WTC11 (cell line): ENCODE data around the gene ADAMTS8. TPM values are rescaled to one million over a fixed set of nuclear protein-coding genes. Genes with fewer than 3 reads are reported as not detected.

Experiments
- ATAC-seq: fragments of 200-7000 bp; cut with Tn5 transposase; 2 replicates; pipeline ENCODE4 v1.10.0; 2021; ENCODE audit warnings: mild to moderate bottlenecking, moderate library complexity
- CTCF ChIA-PET: fragments of 300-600 bp; sonication (Branson Sonifier 250); formaldehyde crosslinking; loops from one replicate; lab custom pipeline; 2021; ENCODE audit warnings: antibody characterized with exemption; lab: Charles Lee
- POLR2A ChIA-PET: fragments of 350-600 bp; sonication (Branson Sonifier 250); formaldehyde crosslinking; loops from one replicate; lab custom pipeline; 2021; ENCODE audit warnings: antibody characterized with exemption; lab: Charles Lee
- DNase-seq: peaks from one replicate; pipeline ENCODE4 v3.0.0; 2021; ENCODE audit warnings: low spot score
- H3K27ac Mint-ChIP-seq: 2 replicates; pipeline ENCODE4 v1.8.0; 2021; ENCODE audit warnings: mixed read lengths
- H3K27me3 Mint-ChIP-seq: 2 replicates; pipeline ENCODE4 v1.8.0; 2021; ENCODE audit warnings: low read depth, mild to moderate bottlenecking, moderate library complexity, mixed read lengths
- H3K36me3 Mint-ChIP-seq: 2 replicates; pipeline ENCODE4 v1.8.0; 2021; ENCODE audit warnings: mixed read lengths
- H3K4me1 Mint-ChIP-seq: 2 replicates; pipeline ENCODE4 v1.8.0; 2022; ENCODE audit warnings: mixed read lengths
- H3K4me3 Mint-ChIP-seq: 2 replicates; pipeline ENCODE4 v1.8.0; 2021; ENCODE audit warnings: mild to moderate bottlenecking, moderate library complexity, mixed read lengths
- H3K9me3 Mint-ChIP-seq: 2 replicates; pipeline ENCODE4 v1.8.0; 2021; ENCODE audit warnings: mixed read lengths
- ATF2 ChIP-seq: sonication (generic); formaldehyde crosslinking; IDR thresholded peaks from 2 replicates; pipeline ENCODE4 v1.8.1; 2022; ENCODE audit warnings: low read depth, missing genetic modification reagents, borderline replicate concordance
- ERG ChIP-seq: fragments of 250-450 bp; sonication (Bioruptor Pico); IDR thresholded peaks from 2 replicates; pipeline ENCODE4 v1.8.0; 2021; ENCODE audit warnings: mild to moderate bottlenecking
- FOXP1 ChIP-seq: sonication (generic); formaldehyde crosslinking; IDR thresholded peaks from 2 replicates; pipeline ENCODE4 v1.8.0; 2022; ENCODE audit warnings: missing genetic modification reagents, mild to moderate bottlenecking, moderate library complexity, borderline replicate concordance
- GTF2I ChIP-seq: fragments of 250-450 bp; sonication (Bioruptor Pico); conservative IDR thresholded peaks from 2 replicates; pipeline ENCODE4 v1.4.0; 2021; ENCODE audit warnings: mild to moderate bottlenecking
- IRF2 ChIP-seq: sonication (generic); formaldehyde crosslinking; IDR thresholded peaks from 2 replicates; pipeline ENCODE4 v1.8.0; 2022; ENCODE audit warnings: low read depth, missing genetic modification reagents, borderline replicate concordance
- KAT7 ChIP-seq: sonication (generic); formaldehyde crosslinking; IDR thresholded peaks from 2 replicates; pipeline ENCODE4 v1.8.1; 2023; ENCODE audit warnings: missing genetic modification reagents, mild to moderate bottlenecking, borderline replicate concordance
- NFE2L1 ChIP-seq: sonication (generic); formaldehyde crosslinking; IDR thresholded peaks from 2 replicates; pipeline ENCODE4 v1.8.1; 2023; ENCODE audit warnings: missing genetic modification reagents
- NR1H2 ChIP-seq: sonication (generic); formaldehyde crosslinking; IDR thresholded peaks from 2 replicates; pipeline ENCODE4 v1.9.0; 2021; ENCODE audit warnings: mild to moderate bottlenecking, moderate library complexity, missing genetic modification reagents
- OVOL2 ChIP-seq: fragments of 250-450 bp; sonication (Bioruptor Pico); IDR thresholded peaks from 2 replicates; pipeline ENCODE4 v1.9.0; 2021; ENCODE audit warnings: mild to moderate bottlenecking, borderline replicate concordance
- PREB ChIP-seq: sonication (generic); formaldehyde crosslinking; IDR thresholded peaks from 2 replicates; pipeline ENCODE4 v1.8.1; 2022; ENCODE audit warnings: mild to moderate bottlenecking, missing genetic modification reagents, moderate library complexity, borderline replicate concordance
- SP1 ChIP-seq: sonication (generic); formaldehyde crosslinking; conservative IDR thresholded peaks from 2 replicates; pipeline ENCODE4 v1.8.1; 2022; ENCODE audit warnings: missing genetic modification reagents
- STAT6 ChIP-seq: sonication (generic); formaldehyde crosslinking; conservative IDR thresholded peaks from 2 replicates; pipeline ENCODE4 v1.8.1; 2023; ENCODE audit warnings: mild to moderate bottlenecking, low read depth, missing genetic modification reagents, moderate library complexity
- USF2 ChIP-seq: sonication (generic); formaldehyde crosslinking; IDR thresholded peaks from 2 replicates; pipeline ENCODE4 v1.8.1; 2023; ENCODE audit warnings: mild to moderate bottlenecking, missing genetic modification reagents, moderate library complexity
- ZBTB43 ChIP-seq: sonication (generic); formaldehyde crosslinking; IDR thresholded peaks from 2 replicates; pipeline ENCODE4 v1.8.1; 2023; ENCODE audit warnings: mild to moderate bottlenecking, missing genetic modification reagents
- ZNF219 ChIP-seq: sonication (generic); formaldehyde crosslinking; IDR thresholded peaks from 2 replicates; pipeline ENCODE4 v1.8.0; 2023; ENCODE audit warnings: missing genetic modification reagents, mild to moderate bottlenecking, borderline replicate concordance
- ZNF396 ChIP-seq: fragments of 250-450 bp; sonication (Bioruptor Pico); IDR thresholded peaks from 2 replicates; pipeline ENCODE4 v1.8.0; 2021; ENCODE audit warnings: mild to moderate bottlenecking, moderate library complexity, borderline replicate concordance
- ZNF425 ChIP-seq: fragments of 250-450 bp; sonication (Bioruptor Pico); conservative IDR thresholded peaks from 2 replicates; pipeline ENCODE4 v1.9.0; 2021; ENCODE audit warnings: mild to moderate bottlenecking
- total RNA-seq: library from RNA; stranded (reverse); gene quantifications from 3 replicates; pipeline ENCODE4 v1.2.3, GENCODE V29; 2021

The ADAMTS8 gene
- total RNA-seq, 1 experiment from 2014 or later, result 9.9 TPM

- TF ChIP-seq FOXP1 (CRISPR knock-in tag) (0 out of 2 replicates have a peak, but pooled peaks have one; percentile 23), NFE2L1 (no peak), ATF2 (CRISPR knock-in tag) (no peak), SP1 (CRISPR knock-in tag) (no peak), GTF2I (CRISPR knock-in tag) (no peak), STAT6 (CRISPR knock-in tag) (no peak), ZBTB43 (CRISPR knock-in tag) (no peak)
- DNase-seq (no peak), ATAC-seq (no peak)
- H3K27me3 Mint-ChIP-seq, result no peaks in the 10 kb centered on the region
- H3K9me3 Mint-ChIP-seq, result no peaks in the 10 kb centered on the region
- no peaks in the 10 kb centered on the region for H3K36me3 Mint-ChIP-seq
- H3K4me3 Mint-ChIP-seq, result no peak overlapping the region
- no peak overlapping the region; the same call in 1 of the 2 replicates for H3K27ac Mint-ChIP-seq
- CTCF ChIA-PET, result interaction anchor here (0.8 to 1.4 kb wide), 3 partner anchors 14 to 28 kb away, joined by 4 read pairs; partner anchors contain the start of gene ADAMTS15
- POLR2A ChIA-PET, result interaction anchor here (1.0 kb wide), 1 partner anchor 14 kb away, joined by 3 read pairs; the partner anchor contains the start of gene ADAMTS15
- no peaks in the 10 kb centered on the region for H3K4me1 Mint-ChIP-seq
Measured at GRCh38 chr11:130462101-130462885, 33.9 kb upstream of the ADAMTS8 start.

GRCh38 chr11:130459521-130459920, 31.1 kb upstream of the ADAMTS8 start:
- Mint-ChIP-seq H3K9me3 (no peaks in the 10 kb centered on the region), H3K4me1 (no peaks in the 10 kb centered on the region), H3K4me3 (no peak overlapping the region), H3K27me3 (peaks cover 18% of the 10 kb centered on the region), H3K36me3 (no peaks in the 10 kb centered on the region), H3K27ac (no peak overlapping the region)
- TF ChIP-seq IRF2 (CRISPR knock-in tag) (no peak), PREB (CRISPR knock-in tag) (no peak), NR1H2 (no peak), KAT7 (CRISPR knock-in tag) (no peak), ZNF396 (CRISPR knock-in tag) (no peak), OVOL2 (no peak), ERG (CRISPR knock-in tag) (no peak), ZNF219 (CRISPR knock-in tag) (no peak), USF2 (CRISPR knock-in tag) (no peak), ZNF425 (CRISPR knock-in tag) (no peak)
- DNase-seq (no peak), ATAC-seq (no peak)
- POLR2A ChIA-PET, result no interaction called here
- CTCF ChIA-PET, result no interaction called here
